22Rv1 (cell line): ENCODE measurements around the gene RBMS3.

Experiments used
- ZFX ChIP-seq: fragments of 450-650 bp; IDR thresholded peaks from 2 replicates; pipeline ENCODE4 v1.6.1; 2017; ENCODE audit warnings: antibody characterized with exemption, borderline replicate concordance
- TF ChIP-seq, protein P1 (sequence below): fragments of 450-650 bp; IDR thresholded peaks from 2 replicates; pipeline ENCODE4 v1.5.1; 2017; ENCODE audit warnings: mild to moderate bottlenecking

DNA sequence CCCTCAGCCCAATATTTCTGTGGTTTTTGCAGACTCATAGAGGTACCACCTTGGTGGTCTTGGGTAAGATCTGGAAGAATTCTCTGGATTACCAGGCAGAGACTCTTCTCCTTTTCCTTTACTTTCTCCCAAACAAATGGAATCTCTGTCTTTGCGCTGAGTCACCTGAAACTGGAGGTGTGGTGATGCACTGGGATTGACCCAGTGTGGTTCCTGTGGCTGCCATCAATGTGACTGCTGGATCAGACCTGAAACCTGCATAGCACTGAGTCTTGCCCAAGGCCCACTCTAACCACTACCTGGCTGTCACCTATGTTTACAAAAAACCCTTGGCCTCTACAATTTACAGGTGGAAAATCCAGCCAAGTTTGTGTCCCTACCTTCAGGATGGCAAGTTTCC lies 295.3 kb downstream of the RBMS3 start:
- TF ChIP-seq, protein P1, sequence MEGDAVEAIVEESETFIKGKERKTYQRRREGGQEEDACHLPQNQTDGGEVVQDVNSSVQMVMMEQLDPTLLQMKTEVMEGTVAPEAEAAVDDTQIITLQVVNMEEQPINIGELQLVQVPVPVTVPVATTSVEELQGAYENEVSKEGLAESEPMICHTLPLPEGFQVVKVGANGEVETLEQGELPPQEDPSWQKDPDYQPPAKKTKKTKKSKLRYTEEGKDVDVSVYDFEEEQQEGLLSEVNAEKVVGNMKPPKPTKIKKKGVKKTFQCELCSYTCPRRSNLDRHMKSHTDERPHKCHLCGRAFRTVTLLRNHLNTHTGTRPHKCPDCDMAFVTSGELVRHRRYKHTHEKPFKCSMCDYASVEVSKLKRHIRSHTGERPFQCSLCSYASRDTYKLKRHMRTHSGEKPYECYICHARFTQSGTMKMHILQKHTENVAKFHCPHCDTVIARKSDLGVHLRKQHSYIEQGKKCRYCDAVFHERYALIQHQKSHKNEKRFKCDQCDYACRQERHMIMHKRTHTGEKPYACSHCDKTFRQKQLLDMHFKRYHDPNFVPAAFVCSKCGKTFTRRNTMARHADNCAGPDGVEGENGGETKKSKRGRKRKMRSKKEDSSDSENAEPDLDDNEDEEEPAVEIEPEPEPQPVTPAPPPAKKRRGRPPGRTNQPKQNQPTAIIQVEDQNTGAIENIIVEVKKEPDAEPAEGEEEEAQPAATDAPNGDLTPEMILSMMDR = no peak
- TF ChIP-seq ZFX = no peak
